DOHH2 (cell line): ENCODE data around the gene ZFY.

Experiments used
- CTCF ChIP-seq: fragments of 200-600 bp; sonication (generic); IDR thresholded peaks from one replicate; pipeline ENCODE4 v1.5.1; 2014; ENCODE audit warnings: antibody characterized with exemption, mild to moderate bottlenecking, low read depth, low read length; ENCODE audit not compliant: poor library complexity, severe bottlenecking
- EZH2phosphoT487 ChIP-seq: fragments of 200-600 bp; sonication (generic); IDR thresholded peaks from 2 replicates; pipeline ENCODE4 v1.6.1; 2017; ENCODE audit warnings: borderline replicate concordance, mild to moderate bottlenecking, antibody characterized with exemption, low read length, moderate library complexity, mixed read lengths

DNA sequence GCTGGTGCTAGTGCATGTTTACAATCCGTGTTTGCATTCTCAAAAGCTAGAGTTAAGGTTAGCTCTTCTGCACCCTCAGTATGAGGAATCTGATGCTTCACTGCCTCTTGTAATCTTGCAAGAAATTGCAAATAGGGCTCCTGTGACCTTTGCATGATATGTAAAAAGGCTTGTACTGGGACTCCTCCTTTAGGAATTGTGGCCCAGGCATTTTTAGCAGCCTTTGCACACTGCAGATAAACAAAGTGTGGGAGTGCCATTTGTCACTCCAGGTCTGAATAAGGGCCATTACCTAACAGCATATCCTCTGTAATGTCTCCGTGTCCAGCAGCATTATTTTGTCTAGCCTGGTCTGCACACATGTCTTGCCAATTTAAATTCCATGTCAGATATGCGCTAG, 49.3 kb upstream of the ZFY start:
- no peak for TF ChIP-seq CTCF
- TF ChIP-seq EZH2phosphoT487 = no peak
